WTC11 (cell line): ENCODE data around the gene SNX2. TPM values are rescaled to one million over a fixed set of nuclear protein-coding genes. Genes with fewer than 3 reads are reported as not detected.

ENCODE experiments used
- AR ChIP-seq: fragments of 250-450 bp; sonication (Bioruptor Pico); IDR thresholded peaks from 2 replicates; pipeline ENCODE4 v1.9.0; 2021; ENCODE audit warnings: mild to moderate bottlenecking
- ARID4B ChIP-seq: sonication (generic); formaldehyde crosslinking; IDR thresholded peaks from 2 replicates; pipeline ENCODE4 v1.8.0; 2023; ENCODE audit warnings: missing genetic modification reagents, mild to moderate bottlenecking, borderline replicate concordance
- ETV6 ChIP-seq: sonication (generic); formaldehyde crosslinking; IDR thresholded peaks from 2 replicates; pipeline ENCODE4 v1.8.1; 2022; ENCODE audit warnings: mild to moderate bottlenecking, missing genetic modification reagents
- MYBL2 ChIP-seq: sonication (generic); formaldehyde crosslinking; IDR thresholded peaks from 2 replicates; pipeline ENCODE4 v1.8.1; 2023; ENCODE audit warnings: mild to moderate bottlenecking, moderate library complexity, missing genetic modification reagents
- NR1H2 ChIP-seq: sonication (generic); formaldehyde crosslinking; IDR thresholded peaks from 2 replicates; pipeline ENCODE4 v1.9.0; 2021; ENCODE audit warnings: mild to moderate bottlenecking, moderate library complexity, missing genetic modification reagents
- NR3C1 ChIP-seq: sonication (generic); formaldehyde crosslinking; conservative IDR thresholded peaks from 2 replicates; pipeline ENCODE4 v1.8.1; 2023; ENCODE audit warnings: low read depth, mild to moderate bottlenecking, missing genetic modification reagents
- PRRX2 ChIP-seq: fragments of 250-450 bp; sonication (Bioruptor Pico); IDR thresholded peaks from 2 replicates; pipeline ENCODE4 v1.8.0; 2021; ENCODE audit warnings: mild to moderate bottlenecking
- RORB ChIP-seq: fragments of 250-450 bp; sonication (Bioruptor Pico); IDR thresholded peaks from 2 replicates; pipeline ENCODE4 v1.9.0; 2021; ENCODE audit warnings: mild to moderate bottlenecking
- SOX15 ChIP-seq: fragments of 250-450 bp; sonication (Bioruptor Pico); IDR thresholded peaks from 2 replicates; pipeline ENCODE4 v1.9.0; 2021; ENCODE audit warnings: mild to moderate bottlenecking
- TP53 ChIP-seq: sonication (generic); formaldehyde crosslinking; IDR thresholded peaks from 2 replicates; pipeline ENCODE4 v1.8.1; 2023; ENCODE audit warnings: mild to moderate bottlenecking, missing genetic modification reagents
- USF1 ChIP-seq: sonication (generic); formaldehyde crosslinking; IDR thresholded peaks from 2 replicates; pipeline ENCODE4 v1.8.0; 2022; ENCODE audit warnings: mild to moderate bottlenecking, missing genetic modification reagents
- USF2 ChIP-seq: sonication (generic); formaldehyde crosslinking; IDR thresholded peaks from 2 replicates; pipeline ENCODE4 v1.8.1; 2023; ENCODE audit warnings: mild to moderate bottlenecking, missing genetic modification reagents, moderate library complexity
- ZNF281 ChIP-seq: sonication (generic); formaldehyde crosslinking; IDR thresholded peaks from 2 replicates; pipeline ENCODE4 v1.8.0; 2023; ENCODE audit warnings: mild to moderate bottlenecking, missing genetic modification reagents
- ZNF512 ChIP-seq: sonication (generic); formaldehyde crosslinking; IDR thresholded peaks from 2 replicates; pipeline ENCODE4 v1.8.1; 2022; ENCODE audit warnings: missing genetic modification reagents, borderline replicate concordance
- ZNF532 ChIP-seq: fragments of 250-450 bp; sonication (Bioruptor Pico); IDR thresholded peaks from 2 replicates; pipeline ENCODE4 v1.9.0; 2021; ENCODE audit warnings: mild to moderate bottlenecking, borderline replicate concordance
- total RNA-seq: library from RNA; stranded (reverse); gene quantifications from 3 replicates; pipeline ENCODE4 v1.2.3, GENCODE V29; 2021

SNX2 gene
- total RNA-seq, 1 experiment from 2014 or later, result 63.7 TPM

GRCh38 chr5:122774861-122775549 lies at the start of gene SNX2 (continued):
- TF ChIP-seq ZNF281 (CRISPR knock-in tag) (peak; percentile 62), PRRX2 (no peak), AR (CRISPR knock-in tag) (no peak), NR1H2 (CRISPR knock-in tag) (no peak), USF2 (peak; percentile 97), NR3C1 (CRISPR knock-in tag) (no peak), MYBL2 (CRISPR knock-in tag) (no peak), RORB (no peak), TP53 (CRISPR knock-in tag) (no peak), ZNF512 (CRISPR knock-in tag) (no peak), ZNF532 (no peak), ARID4B (CRISPR knock-in tag) (no peak), USF1 (CRISPR knock-in tag) (peak; percentile 92), ETV6 (CRISPR knock-in tag) (peak; percentile 72; the same call in 1 of the 2 replicates), SOX15 (CRISPR knock-in tag) (no peak)
- TF ChIP-seq, all 79 proteins: peak for 10
